Small intestine (tissue), 7 donors: Measurements from ENCODE around the gene NUP214. TPM values are rescaled to one million over a fixed set of nuclear protein-coding genes. Genes with fewer than 3 reads are reported as not detected.
A peak's percentile ranks its signal among the peaks of the same experiment; 100 is the strongest.

ENCODE experiments used
- DNase-seq, 2 donors: peaks; one replicate each; pipeline versions ENCODE4 v3.0.0 to v3.0.0-alpha.2; 2013
- FAIRE-seq: peaks from 2 replicates; lab custom pipeline; 2012; peaks lifted over from hg19 to GRCh38; lab: Jason Lieb, UNC
- H3K27ac ChIP-seq, 3 donors: one replicate each; pipeline ENCODE4 v1.5.1; 2013; ENCODE audit warnings: low read length in 2 of 3, mild to moderate bottlenecking in 2 of 3, control low read depth in 1 of 3, inconsistent platforms in 1 of 3, low read depth in 1 of 3, moderate library complexity in 1 of 3
- H3K27me3 ChIP-seq, 3 donors: one replicate each; pipeline ENCODE4 v1.6.1; 2013; ENCODE audit warnings: low read length in 3 of 3, inconsistent platforms in 1 of 3; ENCODE audit not compliant: control insufficient read depth in 3 of 3, insufficient read depth in 3 of 3
- H3K36me3 ChIP-seq, 3 donors: one replicate each; pipeline ENCODE4 v1.6.1; 2013; ENCODE audit warnings: low read length in 3 of 3, inconsistent platforms in 1 of 3, low read depth in 1 of 3, mild to moderate bottlenecking in 1 of 3, moderate library complexity in 1 of 3; ENCODE audit not compliant: control insufficient read depth in 3 of 3, insufficient read depth in 2 of 3
- H3K4me1 ChIP-seq, 3 donors: one replicate each; pipeline ENCODE4 v1.6.1; 2013; ENCODE audit warnings: low read length in 2 of 3, inconsistent platforms in 1 of 3, low read depth in 1 of 3, mild to moderate bottlenecking in 1 of 3, moderate library complexity in 1 of 3; ENCODE audit not compliant: control insufficient read depth in 3 of 3, insufficient read depth in 2 of 3
- H3K4me3 ChIP-seq, 3 donors: one replicate each; pipeline ENCODE4 v1.5.1; 2013; ENCODE audit warnings: low read length in 3 of 3, control low read depth in 1 of 3, inconsistent platforms in 1 of 3, low read depth in 1 of 3, mild to moderate bottlenecking in 1 of 3, moderate library complexity in 1 of 3
- H3K9me3 ChIP-seq, 2 donors: one replicate each; pipeline ENCODE4 v1.6.1; 2013; ENCODE audit warnings: low read depth in 1 of 2, low read length in 1 of 2; ENCODE audit not compliant: control insufficient read depth in 2 of 2, insufficient read depth in 1 of 2
- WGBS, 3 donors: extraction: QIAGEN DNeasy Blood & Tissue Kit; methylation state at CpG; one replicate each; pipeline ENCODE4 v1.1.7; 2013; 5-methylcytosine and 5-hydroxymethylcytosine counted together
- polyA plus RNA-seq, 4 donors: library from polyadenylated mRNA; stranded (reverse) in 3 of 4; unstranded in 1 of 4; fragments of 200-250 nt in 3 of 4; fragments of 120-200 nt in 1 of 4; gene quantifications; one replicate each; pipeline versions ENCODE4 v1.2.1 to v1.2.3, GENCODE V29; 2013
- donor health status: healthy with polysubstance abuse.
- donor health status: control.
- donor health status: control.
- donor health status: Bipolar disorder and iron deficiency.
- donor health status: healthy.

NUP214 gene
- polyA plus RNA-seq, 4 donors, result 16.7 to 49.7 (median 37.3) TPM

GRCh38 chr9:131117762-131118145, 7.6 kb upstream of the NUP214 start:
- Histone ChIP-seq H3K4me1 (no peaks in the 10 kb centered on the region), H3K36me3 (peaks cover 0 to 8% (median 0%) of the 10 kb centered on the region in 3 donors), H3K4me3 (no peak overlapping the region), H3K27ac (peak overlapping the region in 1 of 3 donors; percentile 36), H3K9me3 (no peaks in the 10 kb centered on the region), H3K27me3 (no peaks in the 10 kb centered on the region)
- WGBS, 3 donors, result 64 to 85% (median 76%) methylated on average over 4 of the region's 4 CpGs
- DNase-seq (no peak), FAIRE-seq (no peak)

GRCh38 chr9:131119600-131119999, 5.8 kb upstream of the NUP214 start:
- Histone ChIP-seq H3K27me3 (no peaks in the 10 kb centered on the region), H3K4me1 (peaks cover 0 to 2% (median 0%) of the 10 kb centered on the region in 3 donors), H3K4me3 (no peak overlapping the region), H3K27ac (no peak overlapping the region), H3K9me3 (no peaks in the 10 kb centered on the region), H3K36me3 (peaks cover 0 to 8% (median 0%) of the 10 kb centered on the region in 3 donors)
- no peak for DNase-seq
- WGBS, 3 donors, result 79 to 85% (median 83%) methylated on average over 8 of the region's 8 CpGs
- FAIRE-seq, result no peak

- Histone ChIP-seq H3K9me3 (no peaks in the 10 kb centered on the region), H3K36me3 (peaks cover 0 to 8% (median 0%) of the 10 kb centered on the region in 3 donors), H3K27me3 (no peaks in the 10 kb centered on the region), H3K4me1 (peaks cover 0 to 5% (median 0%) of the 10 kb centered on the region in 3 donors), H3K27ac (no peak overlapping the region), H3K4me3 (no peak overlapping the region)
- DNase-seq (no peak), FAIRE-seq (no peak)
- 89 to 93% (median 90%) methylated on average over 6 to 7 of the region's 7 CpGs for WGBS, 3 donors
Measured at GRCh38 chr9:131120620-131121228, 4.7 kb upstream of the NUP214 start.

GRCh38 chr9:131121346-131121745, 4.0 kb upstream of the NUP214 start:
- H3K36me3 ChIP-seq, result peaks cover 0 to 8% (median 0%) of the 10 kb centered on the region in 3 donors
- H3K27ac ChIP-seq, result no peak overlapping the region
- FAIRE-seq (no peak), DNase-seq (peak in 1 of 2 donors; percentile 9)
- 47 to 65% (median 49%) methylated on average over 2 of the region's 2 CpGs for WGBS, 3 donors
- no peaks in the 10 kb centered on the region for H3K27me3 ChIP-seq
- no peak overlapping the region for H3K4me3 ChIP-seq
- no peaks in the 10 kb centered on the region for H3K9me3 ChIP-seq
- H3K4me1 ChIP-seq, result peaks cover 0 to 5% (median 0%) of the 10 kb centered on the region in 3 donors

- FAIRE-seq, result no peak
- no peak overlapping the region for H3K4me3 ChIP-seq
Measured at GRCh38 chr9:131122158-131122557, 3.2 kb upstream of the NUP214 start.

GRCh38 chr9:131125038-131125287, 423 bp upstream of the NUP214 start:
- peak overlapping the region; percentile 43 to 95 (median 79) for H3K27ac ChIP-seq
- WGBS, 3 donors, result 1 to 2% (median 2%) methylated on average over 7 of the region's 7 CpGs
- H3K27me3 ChIP-seq, result no peaks in the 10 kb centered on the region
- FAIRE-seq, result no peak
- H3K4me1 ChIP-seq, result peaks cover 0 to 5% (median 0%) of the 10 kb centered on the region in 3 donors
- H3K9me3 ChIP-seq, result no peaks in the 10 kb centered on the region
- H3K36me3 ChIP-seq, result peaks cover 0 to 11% (median 7%) of the 10 kb centered on the region in 3 donors
- DNase-seq, result no peak
- peak overlapping the region; percentile 69 to 92 (median 82) for H3K4me3 ChIP-seq

More at GRCh38 chr9:131122158-131122557, 3.2 kb upstream of the NUP214 start:
- peaks cover 0 to 5% (median 0%) of the 10 kb centered on the region in 3 donors for H3K4me1 ChIP-seq
- no peak for DNase-seq
- no peaks in the 10 kb centered on the region for H3K27me3 ChIP-seq
- no peaks in the 10 kb centered on the region for H3K9me3 ChIP-seq
- 81 to 87% (median 85%) methylated on average over 2 of the region's 2 CpGs for WGBS, 3 donors
- H3K27ac ChIP-seq, result no peak overlapping the region
- H3K36me3 ChIP-seq, result peaks cover 0 to 8% (median 0%) of the 10 kb centered on the region in 3 donors

- Histone ChIP-seq H3K4me3 (peak overlapping the region; percentile 69 to 92 (median 82)), H3K36me3 (peaks cover 0 to 11% (median 7%) of the 10 kb centered on the region in 3 donors), H3K27me3 (no peaks in the 10 kb centered on the region), H3K4me1 (peaks cover 0 to 5% (median 0%) of the 10 kb centered on the region in 3 donors), H3K27ac (peak overlapping the region; percentile 64 to 95 (median 81)), H3K9me3 (no peaks in the 10 kb centered on the region)
- WGBS, 3 donors, result 0% methylated on average over 11 of the region's 11 CpGs
- FAIRE-seq (no peak), DNase-seq (peak in 1 of 2 donors; percentile 46)
Measured at GRCh38 chr9:131126059-131126426, 657 bp downstream of the NUP214 start.

GRCh38 chr9:131129183-131129582, 3.8 kb downstream of the NUP214 start:
- peaks cover 3 to 24% (median 21%) of the 10 kb centered on the region in 3 donors for H3K36me3 ChIP-seq

More at GRCh38 chr9:131129183-131129582, 3.8 kb downstream of the NUP214 start:
- DNase-seq, result no peak
- Histone ChIP-seq H3K9me3 (no peaks in the 10 kb centered on the region), H3K27ac (no peak overlapping the region), H3K27me3 (no peaks in the 10 kb centered on the region), H3K4me1 (peaks cover 0 to 5% (median 0%) of the 10 kb centered on the region in 3 donors), H3K4me3 (no peak overlapping the region)
- WGBS, 3 donors, result 76 to 84% (median 79%) methylated on average over 3 of the region's 3 CpGs
- FAIRE-seq, result no peak
